GM19468 (cell line): ENCODE data around the gene RBMS3.

Experiments used
- ATAC-seq: cut with Tn5 transposase; IDR thresholded peaks from one replicate; pipeline ENCODE4 v1.9.1; 2021; ENCODE audit warnings: mild to moderate bottlenecking, moderate library complexity, moderate number of reproducible peaks; ENCODE audit not compliant: unreplicated experiment; ENCODE audit errors: extremely low read depth

Gene RBMS3

DNA sequence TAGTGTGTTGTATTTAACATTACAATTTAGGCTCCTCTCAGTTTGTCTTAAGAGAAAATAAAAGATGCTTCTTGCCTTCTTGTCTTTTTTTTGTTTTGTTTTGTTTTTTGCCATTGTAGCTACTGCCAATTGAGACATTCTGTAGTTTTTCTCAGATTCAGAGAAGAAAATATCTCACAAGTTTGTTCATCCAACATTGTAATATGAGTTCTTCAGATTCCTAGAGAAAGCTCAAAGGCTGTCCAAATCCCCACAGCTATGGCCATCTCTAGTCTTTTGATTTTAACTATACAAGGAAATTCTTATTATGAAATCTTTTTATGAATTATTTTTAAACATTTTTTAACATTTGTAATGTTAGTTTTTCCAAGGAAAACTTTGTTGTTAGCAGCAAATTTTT, 264.7 kb downstream of the RBMS3 start:
- no peak for ATAC-seq

DNA sequence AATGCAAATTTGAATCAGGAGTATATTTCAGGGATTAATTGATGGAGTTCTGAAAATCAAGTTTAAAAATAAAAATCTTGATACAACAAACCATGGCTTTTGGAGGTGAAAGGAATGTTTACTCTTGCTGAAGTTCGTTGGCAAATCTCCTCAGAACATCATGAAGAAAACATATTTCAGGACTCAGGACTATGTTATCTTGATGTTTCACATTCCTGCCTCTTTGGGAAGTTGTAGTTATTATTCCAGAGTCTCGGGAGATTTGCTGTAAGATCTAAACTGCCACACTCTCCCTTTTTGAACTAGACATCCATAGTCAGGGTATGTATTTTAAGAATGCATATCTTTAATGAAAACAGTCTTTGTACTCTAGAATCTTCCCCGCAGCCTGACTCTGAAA, 271.2 kb downstream of the RBMS3 start:
- no peak for ATAC-seq

DNA sequence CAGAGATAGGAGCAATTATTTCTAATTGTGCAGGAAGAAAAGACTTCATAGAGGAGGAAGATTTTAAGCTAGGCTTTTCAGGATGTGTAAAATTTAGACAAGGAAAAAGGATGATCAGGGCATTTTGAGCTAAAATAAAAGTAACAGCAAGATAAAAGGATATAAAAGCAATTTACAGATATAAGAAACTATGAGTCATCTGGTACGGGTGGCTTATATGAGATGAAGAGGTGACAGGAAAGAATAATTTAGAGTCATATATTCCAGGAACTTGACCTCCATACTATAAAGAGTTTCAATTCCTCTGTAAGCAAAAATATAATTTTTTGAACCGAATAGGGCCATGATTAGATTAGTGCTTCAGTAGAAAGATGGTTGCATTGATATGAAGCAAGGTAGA, 273.7 kb downstream of the RBMS3 start:
- ATAC-seq: no peak

DNA sequence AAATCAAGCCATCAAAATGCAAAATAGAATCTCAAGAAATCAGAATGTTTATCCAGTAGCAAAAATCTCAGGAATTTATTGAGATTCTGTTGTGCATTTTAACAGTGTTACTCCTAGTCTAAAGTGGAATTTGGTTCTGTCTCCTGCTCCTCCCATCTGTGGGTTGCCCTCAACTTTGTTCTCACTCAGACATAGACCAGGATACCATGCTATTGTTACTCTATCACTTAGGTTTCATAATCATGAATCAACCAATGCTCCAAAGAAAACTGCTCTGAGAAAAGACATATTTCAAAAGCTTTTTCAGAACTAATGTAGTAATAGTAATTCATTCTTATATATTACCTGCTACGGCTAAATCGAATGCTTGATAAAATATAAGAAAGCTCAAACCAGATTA, 274.7 kb downstream of the RBMS3 start:
- ATAC-seq: no peak

DNA sequence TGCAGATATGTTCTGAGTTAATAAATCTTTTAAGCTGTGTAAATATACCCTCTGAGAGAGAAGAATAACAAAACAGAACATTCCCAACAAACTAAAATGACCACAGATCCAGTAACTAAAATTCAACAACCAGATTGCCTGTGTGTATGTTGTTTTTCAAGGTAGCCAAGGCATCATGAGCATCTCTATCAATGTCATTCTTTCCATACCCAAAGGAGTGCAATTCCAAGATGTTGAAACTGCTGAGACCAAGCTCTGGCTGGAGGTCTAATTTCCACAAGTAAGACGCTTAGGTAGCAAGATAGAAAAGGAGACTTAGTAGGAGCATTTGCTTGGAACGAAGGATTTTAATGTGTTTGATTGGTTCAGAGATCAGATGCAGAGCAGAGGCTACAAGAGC, 276.3 kb downstream of the RBMS3 start:
- ATAC-seq: no peak

DNA sequence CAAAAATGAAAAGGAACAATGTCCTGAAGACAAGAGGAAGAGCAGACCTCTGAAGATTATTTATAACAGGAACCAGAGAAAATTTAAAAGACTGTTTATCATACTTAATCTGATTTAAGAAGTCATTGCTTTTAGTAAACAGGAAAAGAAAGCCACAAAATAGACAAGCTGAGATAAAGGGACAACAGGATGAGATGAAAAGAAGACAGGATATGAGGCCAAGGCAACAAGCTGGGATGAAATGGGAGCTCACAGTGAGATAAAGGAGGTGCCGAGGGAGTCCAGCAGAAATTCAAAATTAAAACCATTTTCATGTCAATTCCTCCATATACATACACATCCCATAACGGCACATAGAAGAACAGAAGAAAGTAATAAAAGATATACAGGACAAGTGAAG, 277.0 kb downstream of the RBMS3 start:
- ATAC-seq: no peak

DNA sequence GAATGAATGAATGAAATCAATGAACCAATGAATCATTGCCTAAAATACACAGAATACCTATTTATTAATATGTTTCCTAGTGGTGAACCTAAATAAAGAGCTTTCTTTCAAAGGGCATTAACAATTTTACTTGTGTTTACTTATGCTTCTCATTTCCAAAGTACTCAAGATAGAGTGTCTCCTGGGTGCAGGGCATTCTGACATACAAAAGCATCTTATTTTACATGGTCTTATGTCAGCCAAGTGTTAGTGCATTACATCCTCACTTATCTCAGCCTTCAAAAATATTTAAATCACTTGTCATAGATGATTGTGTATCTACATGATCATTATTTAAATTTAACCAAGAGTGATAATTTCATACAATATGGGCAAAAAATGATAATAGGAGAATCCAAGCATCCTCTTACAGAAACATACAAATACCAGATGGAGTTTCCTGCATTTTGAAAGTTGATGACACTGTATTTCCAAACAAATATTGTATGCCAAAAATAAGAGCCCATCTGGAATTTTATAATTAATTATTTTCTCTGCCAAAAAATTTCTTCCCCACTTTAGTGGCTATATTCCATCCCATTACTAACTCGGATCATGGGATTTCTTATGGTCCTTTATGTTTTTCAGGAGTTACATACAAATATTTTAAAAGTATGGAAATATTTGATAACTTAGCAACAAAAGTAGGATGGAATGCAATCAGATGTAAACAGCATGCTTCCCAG, 279.0 kb downstream of the RBMS3 start:
- ATAC-seq: no peak

DNA sequence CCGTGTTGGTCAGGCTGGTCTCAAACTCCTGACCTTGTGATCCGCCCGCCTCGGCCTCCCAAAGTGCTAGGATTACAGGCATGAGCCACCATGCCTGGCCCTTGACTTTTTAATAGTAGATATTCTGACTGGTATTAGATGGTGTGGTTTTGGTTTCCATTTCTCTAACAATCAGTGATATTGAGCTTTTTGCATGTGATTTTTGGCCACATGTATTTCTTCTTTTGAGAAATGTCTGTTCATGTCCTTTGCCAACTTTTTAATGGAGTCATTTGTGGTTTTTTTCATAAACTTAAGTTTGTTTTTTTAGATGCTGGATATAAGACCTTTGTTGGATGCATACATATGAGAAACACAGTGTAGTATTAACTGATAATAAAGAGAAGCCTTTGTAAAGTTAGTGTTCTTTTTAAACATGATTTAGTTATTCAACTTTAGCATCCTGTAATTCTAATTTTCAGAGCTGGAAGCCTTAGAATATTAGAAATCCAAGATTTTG, 280.8 kb downstream of the RBMS3 start:
- ATAC-seq: no peak

DNA sequence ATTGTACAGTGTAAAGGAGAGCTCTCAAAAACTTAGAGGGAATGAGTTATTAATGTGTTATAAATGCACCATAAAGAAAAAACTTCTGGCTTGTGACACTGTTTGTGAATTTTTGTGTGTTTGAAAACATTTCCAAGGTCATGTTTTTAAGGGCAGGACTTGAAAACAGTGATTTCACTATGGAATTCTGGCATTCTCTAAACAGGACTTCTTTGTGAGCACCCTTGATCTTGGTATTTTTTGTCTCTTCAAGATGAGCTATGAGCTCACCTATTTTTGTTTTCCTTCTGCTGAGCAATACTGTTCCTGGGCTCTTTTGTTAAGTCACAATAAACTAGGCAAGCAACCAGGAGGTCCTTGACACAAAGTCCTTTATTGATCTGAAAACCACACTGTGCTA, 284.4 kb downstream of the RBMS3 start:
- no peak for ATAC-seq

DNA sequence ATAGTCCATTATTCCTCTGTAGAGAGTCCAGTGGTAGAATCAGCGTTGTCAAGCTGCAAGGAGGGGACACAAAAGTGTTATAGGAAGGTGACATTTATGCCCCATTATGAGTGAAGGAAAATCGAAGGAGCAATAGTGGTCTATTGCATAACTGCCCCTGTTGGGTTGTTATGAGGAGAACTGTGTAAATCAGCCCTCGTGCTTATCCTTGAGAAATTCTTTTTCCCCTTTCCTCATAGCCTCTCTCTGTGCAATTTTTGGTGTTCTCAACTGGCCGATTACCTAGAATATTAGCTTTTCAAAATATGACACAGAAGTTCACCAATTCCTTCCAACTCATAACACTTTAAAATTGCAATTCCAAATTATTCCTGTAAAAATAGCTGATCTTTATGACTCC, 286.6 kb downstream of the RBMS3 start:
- ATAC-seq: no peak

DNA sequence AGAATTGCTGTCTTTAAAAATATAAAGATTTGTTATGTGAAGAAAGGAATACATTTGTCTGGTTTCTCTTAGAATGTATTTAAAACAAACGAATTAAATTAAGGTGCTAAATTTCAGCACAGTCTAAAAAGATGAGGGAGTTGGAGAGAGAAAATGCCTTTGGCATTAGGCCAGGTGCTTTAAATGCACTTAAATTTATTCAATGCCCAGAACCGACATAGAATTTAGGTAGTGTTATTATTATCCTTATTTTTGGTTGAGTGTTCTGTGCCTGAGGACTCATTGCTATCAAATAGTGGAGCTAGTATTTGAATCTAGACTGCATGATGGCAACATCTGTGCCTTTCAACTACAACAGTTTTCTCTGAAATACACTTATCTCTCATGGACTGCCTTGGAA, 287.5 kb downstream of the RBMS3 start:
- no peak for ATAC-seq

DNA sequence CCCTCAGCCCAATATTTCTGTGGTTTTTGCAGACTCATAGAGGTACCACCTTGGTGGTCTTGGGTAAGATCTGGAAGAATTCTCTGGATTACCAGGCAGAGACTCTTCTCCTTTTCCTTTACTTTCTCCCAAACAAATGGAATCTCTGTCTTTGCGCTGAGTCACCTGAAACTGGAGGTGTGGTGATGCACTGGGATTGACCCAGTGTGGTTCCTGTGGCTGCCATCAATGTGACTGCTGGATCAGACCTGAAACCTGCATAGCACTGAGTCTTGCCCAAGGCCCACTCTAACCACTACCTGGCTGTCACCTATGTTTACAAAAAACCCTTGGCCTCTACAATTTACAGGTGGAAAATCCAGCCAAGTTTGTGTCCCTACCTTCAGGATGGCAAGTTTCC, 295.3 kb downstream of the RBMS3 start:
- ATAC-seq: no peak

DNA sequence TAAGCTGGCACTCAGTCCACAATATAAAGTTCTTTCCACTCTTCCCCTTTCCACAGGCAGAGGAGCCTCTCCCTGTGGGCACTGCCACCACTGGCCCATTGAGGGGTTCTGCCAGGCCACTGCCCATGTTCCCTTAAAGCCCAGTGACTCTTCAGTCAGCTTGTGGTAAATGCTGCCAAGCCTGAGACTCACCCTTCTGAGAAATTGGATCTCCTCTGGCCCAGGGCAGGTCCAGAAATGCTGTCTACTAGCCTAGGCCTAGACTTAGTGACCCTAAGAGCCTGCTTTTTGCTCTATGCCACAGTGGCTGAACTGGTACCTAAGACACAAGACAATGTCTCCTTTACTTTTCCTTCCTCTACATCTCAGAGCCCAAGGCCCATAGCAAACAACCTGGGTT, 295.8 kb downstream of the RBMS3 start:
- ATAC-seq: no peak

DNA sequence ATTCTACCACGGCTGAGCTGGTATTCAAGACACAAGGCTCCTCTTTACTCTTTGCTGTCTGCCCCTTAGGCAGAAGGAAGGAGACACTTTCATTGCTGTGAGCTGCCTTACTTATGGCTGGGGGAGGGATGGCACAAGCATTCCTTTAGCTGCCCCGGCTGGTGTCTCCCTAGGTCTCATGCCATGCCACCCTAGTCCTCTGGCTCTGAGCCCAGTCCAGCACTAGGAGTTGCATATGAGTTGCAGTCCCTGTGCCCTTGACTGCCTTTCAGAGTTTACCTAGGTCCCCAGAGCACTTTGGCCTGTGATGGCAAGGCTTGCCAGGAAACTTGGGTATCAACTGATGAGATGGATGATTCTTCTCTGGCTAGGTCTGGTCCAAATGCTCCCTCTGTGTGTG, 296.4 kb downstream of the RBMS3 start:
- no peak for ATAC-seq

DNA sequence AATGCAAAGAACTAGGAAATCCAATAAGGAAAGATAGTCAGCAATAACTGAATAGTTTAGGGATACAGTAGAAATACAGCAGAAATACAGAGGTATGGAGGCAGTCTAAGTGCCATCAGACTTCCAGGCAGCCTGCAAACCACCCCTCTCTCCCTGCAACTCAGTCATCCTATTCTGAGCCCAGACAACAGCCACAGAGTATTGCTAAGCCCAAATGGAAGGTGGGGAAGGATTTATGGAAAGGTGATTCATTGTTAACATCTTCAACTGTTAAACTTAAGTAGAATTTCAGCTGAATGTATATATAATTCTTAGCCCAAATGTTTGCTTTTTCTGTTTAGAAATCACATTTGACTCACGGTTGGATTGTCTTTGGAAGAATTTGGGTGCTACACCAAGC, 300.4 kb downstream of the RBMS3 start:
- ATAC-seq: no peak

DNA sequence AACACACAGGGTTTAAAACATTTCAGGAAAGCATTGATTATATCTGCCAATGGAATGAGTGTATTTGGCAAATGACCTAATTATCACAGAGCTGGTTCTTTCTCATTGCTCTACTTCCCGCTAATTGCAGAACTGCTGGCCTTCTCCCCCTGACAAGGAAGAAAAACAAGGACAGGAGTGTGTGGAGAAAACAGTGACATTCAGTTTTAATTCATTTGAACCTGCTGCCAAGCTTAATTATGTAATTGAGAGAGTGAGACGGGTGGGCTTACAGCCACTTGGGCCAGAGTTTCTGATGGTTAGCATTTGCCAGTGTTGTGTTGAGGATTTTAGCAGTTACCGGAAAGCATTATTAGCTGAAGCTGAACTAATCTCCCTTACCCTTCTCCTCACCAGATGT, 301.4 kb downstream of the RBMS3 start:
- ATAC-seq: no peak

DNA sequence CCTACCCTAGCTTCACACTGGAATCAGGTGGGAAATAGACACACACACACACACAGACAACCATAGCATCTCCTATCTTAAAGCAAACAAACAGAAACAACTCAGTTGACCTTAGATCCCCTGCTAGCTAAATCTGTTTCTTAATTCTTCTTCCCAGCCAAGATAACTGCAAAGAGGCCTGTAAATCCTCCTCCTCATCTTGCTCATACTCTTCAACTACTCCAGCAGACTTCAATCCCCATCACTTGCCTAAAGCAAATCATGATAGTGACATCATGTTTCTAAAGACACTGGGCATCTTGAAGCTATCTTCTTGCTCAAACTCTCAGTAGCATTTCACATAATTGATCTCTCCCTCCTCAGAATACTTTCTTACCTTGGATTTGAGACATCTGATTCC, 303.0 kb downstream of the RBMS3 start:
- ATAC-seq: no peak

DNA sequence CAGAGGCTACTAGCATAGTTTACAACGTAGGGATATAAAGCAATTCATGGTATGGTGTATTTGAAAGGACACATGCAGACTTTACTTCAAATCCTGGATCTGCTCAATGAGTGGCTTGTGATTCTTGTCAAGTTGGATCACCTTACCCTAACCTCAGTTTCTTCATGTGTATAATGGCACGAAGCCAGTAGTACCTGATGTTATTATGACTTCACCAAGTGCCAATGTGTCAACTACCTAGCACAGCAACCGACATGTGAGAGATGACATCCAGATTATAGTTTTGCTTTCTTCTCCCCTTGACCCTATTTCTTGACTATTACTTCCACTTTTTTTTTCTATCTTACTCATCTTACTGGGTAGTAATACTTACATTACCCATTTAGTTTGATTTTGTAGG, 304.5 kb downstream of the RBMS3 start:
- no peak for ATAC-seq

DNA sequence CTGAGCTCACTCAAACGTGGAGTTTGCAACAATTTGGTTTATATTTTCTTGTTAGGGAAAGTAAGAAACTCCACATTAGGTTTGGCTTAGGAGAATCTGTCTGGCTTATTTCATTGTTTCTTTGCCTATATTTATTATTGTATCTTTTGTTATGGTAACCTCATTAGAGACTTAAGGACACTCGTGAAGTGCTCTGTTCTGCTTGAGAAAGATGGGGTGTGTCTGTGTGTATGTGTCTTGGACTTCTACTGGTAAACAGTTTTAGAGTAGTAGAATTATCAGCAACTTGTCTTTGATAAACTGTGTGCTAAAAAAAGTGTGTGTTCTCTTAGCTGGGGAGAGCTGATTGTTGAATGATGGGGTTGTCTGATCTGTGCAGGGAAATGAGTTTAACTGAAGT, 306.5 kb downstream of the RBMS3 start:
- ATAC-seq: no peak

DNA sequence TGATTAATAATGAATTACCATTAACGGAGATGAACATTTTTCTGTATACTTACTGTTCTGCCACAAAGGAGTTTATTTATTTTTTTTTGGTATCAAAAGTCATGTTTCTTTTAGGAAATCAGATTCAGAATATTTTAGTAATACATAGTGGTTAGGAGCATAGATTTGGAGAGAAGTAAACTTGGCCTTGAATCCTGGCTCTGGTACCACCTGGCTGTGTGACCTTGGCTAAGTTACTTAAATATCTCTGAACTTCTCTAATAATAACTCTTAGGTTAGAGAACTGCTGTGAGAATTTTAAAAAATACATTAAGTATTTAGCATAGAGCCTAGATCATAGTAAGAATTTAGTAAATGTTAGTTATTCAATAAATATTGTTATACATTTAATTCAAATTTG, 309.1 kb downstream of the RBMS3 start:
- no peak for ATAC-seq

DNA sequence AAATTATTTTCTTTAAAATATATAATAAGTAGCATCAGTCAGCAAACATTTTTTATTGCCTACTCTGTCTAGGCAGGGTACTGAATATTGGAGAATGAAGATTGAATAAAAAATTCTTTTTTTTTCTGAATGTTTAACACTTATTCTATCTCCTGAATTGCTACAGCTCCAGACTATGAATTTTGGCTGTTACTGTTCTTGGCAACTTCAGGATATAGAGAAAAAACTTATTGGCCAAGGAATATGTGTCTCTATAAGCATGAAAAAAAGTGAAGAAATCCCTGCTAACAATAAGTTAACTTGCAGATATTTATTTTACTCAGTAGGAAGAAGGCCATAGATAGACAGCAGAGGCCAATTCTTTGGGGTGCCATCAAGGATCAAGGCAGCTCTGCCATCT, 309.6 kb downstream of the RBMS3 start:
- no peak for ATAC-seq

DNA sequence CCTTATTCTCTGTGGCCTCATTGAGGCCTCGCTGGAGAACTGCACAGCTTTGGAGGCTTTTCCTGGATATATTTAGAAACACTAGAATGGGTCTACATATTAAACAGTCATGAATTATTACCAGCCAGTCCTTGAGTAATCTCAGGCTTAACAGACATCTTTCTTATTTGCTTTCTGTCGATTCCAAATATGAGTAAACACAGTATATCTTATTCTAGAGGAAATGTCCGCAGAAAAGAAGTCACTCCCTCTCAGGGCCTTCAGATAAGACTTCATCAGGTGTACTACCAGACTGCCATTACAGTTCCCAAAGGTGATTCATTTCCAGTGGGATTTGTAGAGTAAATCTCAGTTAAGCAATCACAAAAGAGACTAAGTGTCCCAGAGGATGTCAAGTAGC, 310.7 kb downstream of the RBMS3 start:
- no peak for ATAC-seq

DNA sequence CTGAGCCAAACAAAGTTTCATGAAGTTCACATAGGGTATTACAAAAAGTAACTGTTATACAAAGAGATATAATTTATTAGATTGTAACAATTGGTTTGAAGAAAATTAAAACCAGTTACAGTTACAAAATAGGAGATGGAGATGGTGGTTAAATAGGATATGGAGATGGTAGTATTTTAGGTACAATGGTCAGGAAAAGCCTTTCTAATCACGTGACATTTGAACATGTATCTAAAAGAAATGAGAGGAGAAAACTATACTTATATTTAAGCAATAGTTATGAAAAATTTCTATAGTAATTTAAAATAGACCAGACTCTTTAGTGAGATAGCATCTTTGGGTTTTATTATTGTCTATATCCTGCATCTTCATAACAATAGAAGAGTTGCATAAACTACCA, 312.9 kb downstream of the RBMS3 start:
- ATAC-seq: no peak
